ENCODE results near the gene PRKD1. TPM values are rescaled to one million over a fixed set of nuclear protein-coding genes. Genes with fewer than 3 reads are reported as not detected.
A peak's percentile ranks its signal among the peaks of the same experiment; 100 is the strongest.

Gene PRKD1
- total RNA-seq, 1 donor from 2014 or later, result 19.2 TPM

GRCh38 chr14:29836395-29836794 lies 91.3 kb downstream of the PRKD1 start:
- no peak for DNase-seq

GRCh38 chr14:29832042-29832441 lies 95.6 kb downstream of the PRKD1 start:
- no peak for DNase-seq

- no peak for DNase-seq
Observed at GRCh38 chr14:29829851-29830250, 97.8 kb downstream of the PRKD1 start.

- peak; percentile 41 for DNase-seq
Observed at GRCh38 chr14:29823816-29824215, 103.8 kb downstream of the PRKD1 start.

- DNase-seq, result no peak
Observed at GRCh38 chr14:29822430-29822709, 105.3 kb downstream of the PRKD1 start.

- DNase-seq, result peak; percentile 25
Observed at GRCh38 chr14:29821661-29822429, 105.8 kb downstream of the PRKD1 start.

- DNase-seq, result no peak
Observed at GRCh38 chr14:29821242-29821641, 106.4 kb downstream of the PRKD1 start.

GRCh38 chr14:29820785-29821184 lies 106.9 kb downstream of the PRKD1 start:
- no peak for DNase-seq

GRCh38 chr14:29817767-29818405 lies 109.8 kb downstream of the PRKD1 start:
- no peak for DNase-seq

- no peak for DNase-seq
Observed at GRCh38 chr14:29815016-29815674, 112.5 kb downstream of the PRKD1 start.

- peak; percentile 80 for DNase-seq
Observed at GRCh38 chr14:29814156-29815015, 113.3 kb downstream of the PRKD1 start.

GRCh38 chr14:29810682-29811081 lies 117.0 kb downstream of the PRKD1 start:
- peak; percentile 59 for DNase-seq

- DNase-seq, result no peak
Observed at GRCh38 chr14:29810064-29810463, 117.6 kb downstream of the PRKD1 start.

- no peak for DNase-seq
Observed at GRCh38 chr14:29806124-29806517, 121.5 kb downstream of the PRKD1 start.

GRCh38 chr14:29805415-29806123 lies 122.1 kb downstream of the PRKD1 start:
- peak; percentile 24 for DNase-seq

- DNase-seq, result no peak
Observed at GRCh38 chr14:29804481-29805266, 123.0 kb downstream of the PRKD1 start.

GRCh38 chr14:29803045-29803444 lies 124.6 kb downstream of the PRKD1 start:
- DNase-seq, result no peak

GRCh38 chr14:29802211-29802610 lies 125.4 kb downstream of the PRKD1 start:
- DNase-seq, result no peak

GRCh38 chr14:29800961-29801360 lies 126.7 kb downstream of the PRKD1 start:
- no peak for DNase-seq

- peak; percentile 21 for DNase-seq
Observed at GRCh38 chr14:29799464-29800095, 128.1 kb downstream of the PRKD1 start.

- DNase-seq, result no peak
Observed at GRCh38 chr14:29798811-29799210, 128.8 kb downstream of the PRKD1 start.

All from tongue (tissue), 2 donors.